Endodermal cell (in vitro differentiated cells): ENCODE data around the gene ZNF484. TPM values are rescaled to one million over a fixed set of nuclear protein-coding genes. Genes with fewer than 3 reads are reported as not detected.
"Not testable (repeated sequence)": the region's sequence is repeated elsewhere in the genome, so short reads cannot be mapped to it uniquely, and the experiment has no call there.

Experiments
- DNase-seq: peaks from one replicate; pipeline ENCODE4 v3.0.0-alpha.2; 2017
- H3K27ac ChIP-seq: 2 replicates; pipeline ENCODE4 v1.5.1; 2013; ENCODE audit warnings: mild to moderate bottlenecking, low read depth, low read length, moderate library complexity
- H3K27me3 ChIP-seq: 2 replicates; pipeline ENCODE4 v1.6.1; 2013; ENCODE audit warnings: mild to moderate bottlenecking, low read length, moderate library complexity; ENCODE audit not compliant: insufficient read depth, control insufficient read depth, poor library complexity, severe bottlenecking
- H3K36me3 ChIP-seq: 2 replicates; pipeline ENCODE4 v1.7.0; 2013; ENCODE audit warnings: mild to moderate bottlenecking, low read length, moderate library complexity; ENCODE audit not compliant: control insufficient read depth, insufficient read depth
- H3K4me1 ChIP-seq: one replicate; pipeline ENCODE4 v1.7.0; 2013; ENCODE audit warnings: low read length; ENCODE audit not compliant: control insufficient read depth, insufficient read depth
- H3K4me3 ChIP-seq: 2 replicates; pipeline ENCODE4 v1.5.1; 2013; ENCODE audit warnings: mild to moderate bottlenecking, low read length, moderate library complexity
- H3K9ac ChIP-seq: 2 replicates; pipeline ENCODE4 v1.6.1; 2013; ENCODE audit warnings: mild to moderate bottlenecking, low read length, moderate library complexity; ENCODE audit not compliant: poor library complexity, severe bottlenecking; ENCODE audit errors: extremely low read depth
- H3K9me3 ChIP-seq: 2 replicates; pipeline ENCODE4 v1.6.1; 2013; ENCODE audit warnings: mild to moderate bottlenecking, low read length, moderate library complexity; ENCODE audit not compliant: control insufficient read depth
- H3K27ac Mint-ChIP-seq: 2 replicates; pipeline ENCODE4 v1.8.0; 2020; ENCODE audit warnings: mixed read lengths
- H3K27me3 Mint-ChIP-seq: 2 replicates; pipeline ENCODE4 v1.8.0; 2021; ENCODE audit warnings: mild to moderate bottlenecking, mixed read lengths; ENCODE audit not compliant: insufficient read depth
- H3K36me3 Mint-ChIP-seq: 2 replicates; pipeline ENCODE4 v1.8.0; 2020; ENCODE audit warnings: low read depth, mixed read lengths
- H3K4me1 Mint-ChIP-seq: 2 replicates; pipeline ENCODE4 v1.8.0; 2020; ENCODE audit warnings: mixed read lengths
- H3K4me3 Mint-ChIP-seq: 2 replicates; pipeline ENCODE4 v1.8.0; 2020; ENCODE audit warnings: mild to moderate bottlenecking, moderate library complexity, mixed read lengths
- H3K9me3 Mint-ChIP-seq: 2 replicates; pipeline ENCODE4 v1.8.0; 2020; ENCODE audit warnings: mild to moderate bottlenecking, mixed read lengths
- CTCF ChIP-seq: fragments of 200-600 bp; sonication (generic); conservative IDR thresholded peaks from 2 replicates; pipeline ENCODE4 v1.5.0; 2021; ENCODE audit warnings: antibody characterized with exemption, mild to moderate bottlenecking
- WGBS, 2 experiments: methylation state at CpG; one replicate each; pipeline versions ENCODE4 v1.1.5 to v1.1.7; 2013; ENCODE audit warnings: missing lambda C conversion rate in 2 of 2, mixed read lengths in 1 of 2; ENCODE audit not compliant: insufficient coverage in 1 of 2, insufficient read length in 1 of 2; 5-methylcytosine and 5-hydroxymethylcytosine counted together
- total RNA-seq, 2 donors: library from RNA; stranded (reverse); fragmentation: NEBNext Ultra II Directional in 1 of 2; extraction: Animal tissue kit (Norgen Biotek cat#: 25700) in 1 of 2; gene quantifications; 2 replicates in 1 of 2; 3 replicates in 1 of 2; pipeline ENCODE4 v1.2.1, GENCODE V29; 2021

The ZNF484 gene
- total RNA-seq, 2 donors from 2014 or later = 9.3 to 17.7 TPM

DNA sequence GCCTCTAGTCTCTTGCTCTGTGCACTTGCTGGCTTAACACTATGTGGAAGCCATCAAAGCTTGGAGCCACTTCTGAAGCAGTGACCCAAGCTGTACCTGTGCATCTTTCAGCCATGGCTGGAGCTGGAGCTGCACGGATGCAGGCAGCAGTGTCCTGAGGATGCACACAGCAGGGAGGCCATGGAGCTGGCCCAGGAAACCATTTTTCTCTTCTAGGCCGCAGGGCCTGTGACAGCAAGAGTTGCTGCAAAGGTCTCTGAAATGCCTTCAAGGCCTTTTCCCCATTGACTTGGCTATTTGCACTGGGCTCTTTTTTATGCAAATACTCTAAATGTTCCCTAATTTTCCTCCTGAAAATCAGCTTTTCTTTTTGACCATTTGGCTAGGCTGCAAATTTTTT, 12.9 kb upstream of the ZNF484 start:
- H3K36me3 Mint-ChIP-seq = no peaks in the 10 kb centered on the region
- Histone ChIP-seq H3K4me3 (no peak overlapping the region), H3K27ac (no peak overlapping the region), H3K9ac (no peak overlapping the region), H3K4me1 (no peaks in the 10 kb centered on the region), H3K36me3 (no peaks in the 10 kb centered on the region), H3K27me3 (no peaks in the 10 kb centered on the region), H3K9me3 (no peaks in the 10 kb centered on the region)
- WGBS, 2 experiments = 54 to 63% methylated on average over 2 of the region's 2 CpGs
- peaks cover 7% of the 10 kb centered on the region for H3K4me1 Mint-ChIP-seq
- DNase-seq = no peak
- no peak overlapping the region for H3K27ac Mint-ChIP-seq
- TF ChIP-seq CTCF = no peak
- H3K4me3 Mint-ChIP-seq = no peak overlapping the region
- no peaks in the 10 kb centered on the region for H3K9me3 Mint-ChIP-seq
- peaks cover 11% of the 10 kb centered on the region for H3K27me3 Mint-ChIP-seq

GRCh38 chr9:92887880-92888338, 10.1 kb upstream of the ZNF484 start:
- H3K4me1 Mint-ChIP-seq = peaks cover 7% of the 10 kb centered on the region
- Histone ChIP-seq H3K9ac (no peak overlapping the region), H3K27me3 (no peaks in the 10 kb centered on the region), H3K4me3 (no peak overlapping the region), H3K9me3 (no peaks in the 10 kb centered on the region), H3K27ac (no peak overlapping the region), H3K4me1 (no peaks in the 10 kb centered on the region), H3K36me3 (no peaks in the 10 kb centered on the region)
- no peaks in the 10 kb centered on the region for H3K36me3 Mint-ChIP-seq
- H3K4me3 Mint-ChIP-seq = no peak overlapping the region
- DNase-seq = no peak
- no peak overlapping the region for H3K27ac Mint-ChIP-seq
- H3K27me3 Mint-ChIP-seq = peaks cover 20% of the 10 kb centered on the region
- WGBS, 2 experiments = 88 to 94% methylated on average over 5 of the region's 5 CpGs
- no peaks in the 10 kb centered on the region for H3K9me3 Mint-ChIP-seq
- TF ChIP-seq CTCF = no peak

GRCh38 chr9:92886846-92887610, 9.2 kb upstream of the ZNF484 start:
- not testable (repeated sequence) for H3K36me3 Mint-ChIP-seq, H3K4me1 ChIP-seq, H3K4me3 ChIP-seq, H3K4me1 Mint-ChIP-seq, H3K36me3 ChIP-seq, DNase-seq, H3K27ac Mint-ChIP-seq, H3K4me3 Mint-ChIP-seq, H3K27me3 ChIP-seq, H3K27ac ChIP-seq, H3K9me3 ChIP-seq, H3K9me3 Mint-ChIP-seq, H3K9ac ChIP-seq
- peaks cover 20% of the 10 kb centered on the region for H3K27me3 Mint-ChIP-seq
- 82 to 92% methylated on average over 4 to 8 of the region's 8 CpGs for WGBS, 2 experiments
